Measurements from ENCODE around the gene CDA. TPM values are rescaled to one million over a fixed set of nuclear protein-coding genes. Genes with fewer than 3 reads are reported as not detected.

Gene CDA
- total RNA-seq, 1 experiment from 2014 or later, result 6.5 TPM

DNA sequence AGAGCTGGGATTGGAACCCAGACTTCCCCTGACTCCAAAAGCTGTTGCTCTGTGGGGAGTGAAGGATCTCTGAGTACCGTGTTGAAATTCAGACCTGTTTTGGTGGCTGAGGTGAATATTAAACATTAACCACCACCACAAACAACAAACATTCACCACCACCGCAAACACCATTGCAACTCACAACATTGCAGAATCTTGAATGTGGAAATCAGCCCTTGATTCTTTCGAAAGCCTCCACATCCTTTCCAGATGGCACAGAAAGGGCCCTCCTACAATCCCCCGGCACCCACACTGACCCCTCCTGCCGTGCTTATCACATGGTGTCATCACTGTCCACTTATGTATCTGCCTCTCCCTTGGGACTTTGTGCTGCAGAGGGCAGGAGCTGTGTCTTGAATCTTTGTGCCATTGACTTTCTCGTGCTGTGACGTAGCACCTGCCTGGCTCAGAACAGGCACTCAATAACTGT lies 1.4 kb downstream of the CDA start:
- Histone ChIP-seq H3K4ac (ENCODE audit: low read depth, low read length) (no peak overlapping the region), H3K4me1 (ENCODE audit: insufficient read depth, low read length) (no peaks in the 10 kb centered on the region), H3K9me3 (ENCODE audit: control insufficient read depth, low read depth, low read length) (no peaks in the 10 kb centered on the region), H2AFZ (ENCODE audit: low read length) (no peak overlapping the region), H2BK120ac (ENCODE audit: low read depth, low read length, poor library complexity, severe bottlenecking) (no peak overlapping the region), H2BK12ac (ENCODE audit: insufficient read length, low read depth, low read length) (no peak overlapping the region), H3K14ac (ENCODE audit: insufficient read depth, low read length) (no peak overlapping the region), H4K8ac (replicated peaks; ENCODE audit: insufficient read length, low read depth, low read length) (no peak overlapping the region), H3K56ac (ENCODE audit: insufficient read length, low read depth, low read length) (no peak overlapping the region), H4K5ac (ENCODE audit: insufficient read length, low read depth, low read length) (no peak overlapping the region), H2BK20ac (ENCODE audit: low read depth, low read length, poor library complexity, severe bottlenecking) (no peak overlapping the region), H3K27ac (ENCODE audit: insufficient read length, low read depth, low read length) (no peak overlapping the region), H3K4me2 (ENCODE audit: insufficient read depth, insufficient read length, low read length) (no peak overlapping the region), H3K79me2 (ENCODE audit: insufficient read depth, low read length) (no peaks in the 10 kb centered on the region), H3K18ac (ENCODE audit: insufficient read length, low read depth, low read length) (no peak overlapping the region), H2BK15ac (ENCODE audit: low read depth, low read length) (no peak overlapping the region), H2AK5ac (ENCODE audit: insufficient read length, low read length) (no peak overlapping the region), H3K23ac (ENCODE audit: insufficient read length, low read depth, low read length) (no peak overlapping the region), H3K23me2 (ENCODE audit: insufficient read length, low read depth, low read length, poor library complexity, severe bottlenecking) (no peaks in the 10 kb centered on the region), H3K9ac (ENCODE audit: extremely low read depth, insufficient read length, low read length) (no peak overlapping the region), H4K91ac (ENCODE audit: insufficient read length, low read depth, low read length) (no peak overlapping the region), H3K79me1 (ENCODE audit: insufficient read depth, low read depth, low read length, poor library complexity, severe bottlenecking) (no peaks in the 10 kb centered on the region), H4K20me1 (ENCODE audit: control insufficient read depth, insufficient read depth, insufficient read length) (peaks cover 2% of the 10 kb centered on the region), H3K27me3 (ENCODE audit: insufficient read depth, low read length) (no peaks in the 10 kb centered on the region), H2BK5ac (ENCODE audit: insufficient read length, low read length) (no peak overlapping the region), H3T11ph (ENCODE audit: low read length) (no peak overlapping the region)
- H3K4me1 Mint-ChIP-seq, result peaks cover 20 to 33% of the 10 kb centered on the region in 2 experiments
- peaks cover 13% of the 10 kb centered on the region for H3K27me3 Mint-ChIP-seq (ENCODE audit: low read depth)
- DNase-seq, result no peak
- no peak overlapping the region for H3K27ac Mint-ChIP-seq
- H3K9me3 Mint-ChIP-seq, result no peaks in the 10 kb centered on the region; a peak in 2 of 5 replicates
- no CpG with 5 or more reads among the region's 7 CpGs for WGBS (ENCODE audit: extremely low coverage, insufficient read length, low lambda C conversion rate)
- H3K4me3 Mint-ChIP-seq, result peak overlapping the region in 1 of 2 experiments; percentile 4; a peak in 1 of 5 replicates
- no peaks in the 10 kb centered on the region; a peak in 1 of 7 replicates for H3K36me3 Mint-ChIP-seq (ENCODE audit: insufficient read depth in 1 of 3, low read depth in 3 of 3)
- no peak for TF ChIP-seq CTCF (conservative IDR thresholded peaks at IDR 0.05)

Data from H9 (cell line).